ENCODE measurements around the gene NAV3.

NAV3 gene

DNA sequence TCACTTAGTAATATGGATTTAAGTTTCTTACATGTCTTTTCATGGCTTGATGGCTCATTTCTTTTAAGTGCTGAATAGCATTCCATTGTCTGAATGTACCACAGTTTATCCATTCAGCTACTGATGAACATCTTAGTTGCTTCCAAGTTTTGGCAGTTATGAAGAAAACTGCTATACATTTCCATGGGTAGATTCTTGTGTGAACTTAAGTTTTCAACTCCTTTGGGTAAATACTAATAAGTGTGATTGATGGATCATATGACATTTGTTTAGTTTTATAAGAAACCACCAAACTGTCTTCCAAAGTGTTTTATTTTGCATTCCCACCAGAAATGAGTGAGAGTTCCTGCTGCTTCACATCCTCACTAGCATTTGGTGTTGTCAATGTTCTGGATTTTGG is 119.2 kb downstream of the NAV3 start:
- no peak for TF ChIP-seq Cebpa-rat (IDR thresholded peaks at IDR 0.05)
- no peaks in the 10 kb centered on the region for H3K27me3 ChIP-seq

DNA sequence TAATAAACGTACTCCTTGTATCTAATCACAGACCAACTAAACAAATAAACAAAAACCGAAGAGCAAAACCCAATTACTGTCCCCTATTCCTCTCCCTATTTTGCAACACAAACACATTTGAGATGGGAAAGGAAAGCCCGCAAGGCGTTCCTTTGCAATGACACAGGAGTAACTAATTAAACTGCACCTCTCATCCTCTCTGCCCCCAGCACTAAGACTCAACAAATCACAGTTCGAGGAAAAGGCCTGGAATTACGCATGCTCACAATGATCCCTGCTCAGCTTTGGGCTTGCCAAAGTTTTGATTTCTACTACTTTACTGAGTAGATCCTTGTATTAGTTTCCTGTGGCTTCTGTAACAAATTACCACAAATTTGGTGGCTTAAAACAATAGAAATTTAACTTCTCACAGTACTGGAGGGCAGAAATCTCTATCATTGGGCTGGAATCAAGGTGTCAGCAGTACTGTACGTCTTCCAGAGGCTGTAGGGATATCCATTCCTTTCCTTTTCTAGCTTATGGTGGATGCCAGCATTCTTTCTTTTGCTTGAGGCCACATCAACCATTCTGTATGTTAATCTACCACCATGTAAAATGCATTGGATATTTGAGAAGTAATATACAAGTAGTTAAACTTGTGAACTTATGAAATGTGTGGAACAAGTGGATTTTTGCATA is 123.0 kb downstream of the NAV3 start:
- H3K4me3 ChIP-seq: no peak overlapping the region
- no peaks in the 10 kb centered on the region for H3K27me3 ChIP-seq
- no peak overlapping the region for H3K4me2 ChIP-seq
- H3K9ac ChIP-seq: no peak overlapping the region
- H3K9me3 ChIP-seq (replicated peaks in 1 of 11): no peaks in the 10 kb centered on the region
- no peaks in the 10 kb centered on the region for H3K4me1 ChIP-seq
- no peak overlapping the region for H3K27ac ChIP-seq
- H4K20me1 ChIP-seq: no peaks in the 10 kb centered on the region
- H3K36me3 ChIP-seq: no peaks in the 10 kb centered on the region
- TF ChIP-seq Cebpa-rat (IDR thresholded peaks at IDR 0.05): no peak

More for the DNA sequence above, 119.2 kb downstream of the NAV3 start:
- Histone ChIP-seq H3K27ac (no peak overlapping the region), H4K20me1 (no peaks in the 10 kb centered on the region), H3K36me3 (no peaks in the 10 kb centered on the region), H3K9ac (no peak overlapping the region), H3K4me3 (no peak overlapping the region), H3K9me3 (replicated peaks in 1 of 11) (no peaks in the 10 kb centered on the region), H3K4me2 (no peak overlapping the region), H3K4me1 (no peaks in the 10 kb centered on the region)

DNA sequence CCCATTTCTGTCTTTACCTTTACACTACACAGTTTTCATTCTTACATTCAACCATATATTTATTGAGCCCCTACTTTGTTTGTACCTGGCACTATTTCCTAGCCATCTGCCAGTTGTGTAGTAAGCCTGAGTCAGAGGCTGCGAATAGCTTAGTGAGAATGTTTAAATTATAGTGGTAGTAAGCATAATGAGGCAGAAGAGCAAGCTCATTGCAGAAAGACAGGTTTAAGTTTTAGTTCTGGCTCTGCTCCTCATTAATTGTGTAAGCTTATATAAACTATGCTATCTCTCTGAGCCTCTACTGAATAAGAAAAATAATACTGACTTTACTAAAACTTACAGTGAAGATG is 123.5 kb downstream of the NAV3 start:
- Histone ChIP-seq H3K27me3 (no peaks in the 10 kb centered on the region), H3K4me1 (no peaks in the 10 kb centered on the region), H4K20me1 (no peaks in the 10 kb centered on the region), H3K27ac (no peak overlapping the region), H3K4me2 (no peak overlapping the region), H3K4me3 (no peak overlapping the region), H3K36me3 (no peaks in the 10 kb centered on the region), H3K9me3 (replicated peaks in 1 of 11) (no peaks in the 10 kb centered on the region), H3K9ac (no peak overlapping the region)
- TF ChIP-seq Cebpa-rat (IDR thresholded peaks at IDR 0.05): no peak

DNA sequence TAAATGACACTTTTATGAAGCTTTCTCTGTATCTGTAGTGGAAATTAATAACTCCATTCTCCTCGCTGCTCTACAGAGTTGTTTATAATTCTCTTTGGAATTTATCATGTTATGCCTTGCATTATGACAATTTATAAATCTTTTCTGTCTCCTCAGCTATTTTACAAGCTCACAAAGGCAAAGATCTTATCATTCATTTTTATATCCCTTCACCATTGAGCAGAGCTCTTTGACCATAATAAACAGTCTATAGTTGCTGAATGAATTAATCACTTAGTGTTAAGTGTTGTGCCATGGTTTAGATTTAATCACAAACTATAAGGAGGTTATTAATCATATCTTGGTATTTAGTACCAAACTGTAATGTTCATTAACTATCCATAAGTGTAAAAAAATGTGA is 126.4 kb downstream of the NAV3 start:
- H3K27ac ChIP-seq: no peak overlapping the region
- H4K20me1 ChIP-seq: no peaks in the 10 kb centered on the region
- H3K4me3 ChIP-seq: no peak overlapping the region
- no peaks in the 10 kb centered on the region for H3K4me1 ChIP-seq
- TF ChIP-seq Cebpa-rat (IDR thresholded peaks at IDR 0.05): no peak
- H3K36me3 ChIP-seq: no peaks in the 10 kb centered on the region
- H3K9me3 ChIP-seq (replicated peaks in 1 of 11): no peaks in the 10 kb centered on the region
- H3K4me2 ChIP-seq: no peak overlapping the region
- H3K9ac ChIP-seq: no peak overlapping the region
- no peaks in the 10 kb centered on the region for H3K27me3 ChIP-seq

DNA sequence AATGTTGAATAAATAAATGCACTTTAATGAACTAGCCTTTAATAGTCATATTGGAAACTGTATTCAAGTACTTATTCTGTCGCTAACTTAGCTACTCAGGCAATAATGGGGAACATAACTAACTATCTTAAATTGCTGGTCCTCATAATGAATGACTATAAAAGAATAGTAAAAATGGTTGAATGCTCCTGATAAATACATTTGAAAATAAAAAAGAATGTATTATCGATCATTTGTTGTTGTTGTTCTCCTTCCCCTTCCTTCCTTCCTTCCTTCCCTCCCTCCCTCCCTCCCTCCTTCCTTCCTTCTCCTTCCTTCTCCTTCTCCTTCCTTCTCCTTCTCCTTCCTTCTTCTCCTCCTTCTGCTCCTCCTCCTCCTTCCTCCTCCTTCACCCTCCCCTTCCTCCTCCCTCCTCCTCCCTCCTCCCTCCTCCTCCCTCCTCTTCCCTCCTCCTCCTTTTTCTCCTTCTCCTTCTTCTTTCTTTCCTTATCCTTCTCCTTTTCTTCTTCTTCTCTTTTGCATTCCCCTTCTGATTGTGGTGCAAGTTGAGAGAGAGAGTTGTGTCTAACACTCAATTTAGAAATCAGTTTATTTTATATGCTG is 133.0 kb downstream of the NAV3 start:
- no peaks in the 10 kb centered on the region for H3K36me3 ChIP-seq
- H3K4me3 ChIP-seq: no peak overlapping the region
- H3K4me2 ChIP-seq: no peak overlapping the region
- H3K9ac ChIP-seq: no peak overlapping the region
- no peak overlapping the region for H3K27ac ChIP-seq
- no peaks in the 10 kb centered on the region for H4K20me1 ChIP-seq
- TF ChIP-seq Cebpa-rat (IDR thresholded peaks at IDR 0.05): no peak
- no peaks in the 10 kb centered on the region for H3K9me3 ChIP-seq (replicated peaks in 1 of 11)
- H3K4me1 ChIP-seq: no peaks in the 10 kb centered on the region
- no peaks in the 10 kb centered on the region for H3K27me3 ChIP-seq

DNA sequence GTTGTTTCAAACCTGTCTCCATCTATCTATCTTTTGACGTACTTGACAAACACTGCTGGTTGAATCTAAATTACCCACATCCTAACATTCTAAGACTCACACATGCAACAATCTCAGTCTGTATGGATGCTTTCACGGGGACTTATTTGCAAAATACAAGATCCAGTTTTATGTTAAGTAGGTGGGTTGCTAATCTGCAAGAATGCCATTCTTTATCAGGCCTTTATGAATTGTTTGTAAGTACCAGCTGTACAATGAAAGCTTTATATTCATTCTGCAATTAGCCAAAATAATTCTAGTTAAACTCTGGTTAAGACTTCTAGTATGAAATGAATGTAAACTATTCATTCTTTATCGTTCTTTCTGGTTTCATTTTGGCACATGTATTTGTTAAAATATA is 135.1 kb downstream of the NAV3 start:
- no peak for TF ChIP-seq Cebpa-rat (IDR thresholded peaks at IDR 0.05)
- Histone ChIP-seq H3K27ac (no peak overlapping the region), H3K4me3 (no peak overlapping the region), H3K27me3 (no peaks in the 10 kb centered on the region), H3K36me3 (no peaks in the 10 kb centered on the region), H3K9ac (no peak overlapping the region), H3K4me1 (no peaks in the 10 kb centered on the region), H3K4me2 (no peak overlapping the region), H4K20me1 (no peaks in the 10 kb centered on the region), H3K9me3 (replicated peaks in 1 of 11) (no peaks in the 10 kb centered on the region)

DNA sequence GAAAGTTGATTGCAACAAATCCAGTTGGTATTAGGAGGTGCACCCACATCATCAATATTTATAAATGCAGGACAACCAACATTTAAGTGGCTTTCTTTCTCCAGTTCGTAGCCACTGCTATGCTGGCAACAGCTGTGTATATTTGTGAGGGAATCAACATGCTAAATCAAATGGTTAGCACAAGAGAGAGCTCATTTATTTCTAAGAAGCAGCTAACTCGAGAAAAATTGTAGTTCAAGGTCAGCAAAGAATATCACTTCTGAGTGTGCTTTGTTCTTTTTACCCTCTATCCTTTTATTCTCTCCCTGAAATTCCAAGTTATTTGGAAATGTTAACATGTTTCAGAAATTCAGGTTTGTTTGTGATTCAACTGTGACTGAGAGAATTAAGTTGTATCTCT is 137.3 kb downstream of the NAV3 start:
- Histone ChIP-seq H3K27me3 (no peaks in the 10 kb centered on the region), H3K4me3 (no peak overlapping the region), H3K9me3 (replicated peaks in 1 of 11) (no peaks in the 10 kb centered on the region), H3K9ac (no peak overlapping the region), H3K4me2 (no peak overlapping the region), H3K36me3 (no peaks in the 10 kb centered on the region), H3K27ac (no peak overlapping the region), H3K4me1 (no peaks in the 10 kb centered on the region), H4K20me1 (no peaks in the 10 kb centered on the region)
- TF ChIP-seq Cebpa-rat (IDR thresholded peaks at IDR 0.05): no peak

DNA sequence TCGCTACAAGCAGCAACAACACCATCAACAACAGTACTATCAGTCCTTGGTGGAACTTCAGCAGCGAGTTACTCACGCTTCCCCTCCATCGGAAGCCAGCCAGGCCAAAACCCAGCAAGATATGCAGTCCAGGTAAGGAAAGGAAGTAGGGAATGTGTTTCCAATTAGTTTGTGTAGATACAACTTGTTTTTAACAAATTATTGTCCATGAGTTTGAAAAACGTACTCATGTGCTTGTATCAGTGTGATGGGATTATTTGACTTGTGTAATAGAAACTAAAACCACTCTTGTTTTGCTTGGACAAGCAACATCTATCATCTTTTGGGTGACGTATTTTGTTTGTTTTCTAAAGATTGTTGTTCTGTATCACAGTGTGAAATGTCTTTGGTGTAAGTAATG is 137.9 kb downstream of the NAV3 start:
- Histone ChIP-seq H3K4me2 (no peak overlapping the region), H3K27me3 (no peaks in the 10 kb centered on the region), H3K9me3 (replicated peaks in 1 of 11) (no peaks in the 10 kb centered on the region), H3K27ac (no peak overlapping the region), H3K36me3 (no peaks in the 10 kb centered on the region), H4K20me1 (no peaks in the 10 kb centered on the region), H3K4me1 (no peaks in the 10 kb centered on the region), H3K9ac (no peak overlapping the region), H3K4me3 (no peak overlapping the region)
- no peak for TF ChIP-seq Cebpa-rat (IDR thresholded peaks at IDR 0.05)

DNA sequence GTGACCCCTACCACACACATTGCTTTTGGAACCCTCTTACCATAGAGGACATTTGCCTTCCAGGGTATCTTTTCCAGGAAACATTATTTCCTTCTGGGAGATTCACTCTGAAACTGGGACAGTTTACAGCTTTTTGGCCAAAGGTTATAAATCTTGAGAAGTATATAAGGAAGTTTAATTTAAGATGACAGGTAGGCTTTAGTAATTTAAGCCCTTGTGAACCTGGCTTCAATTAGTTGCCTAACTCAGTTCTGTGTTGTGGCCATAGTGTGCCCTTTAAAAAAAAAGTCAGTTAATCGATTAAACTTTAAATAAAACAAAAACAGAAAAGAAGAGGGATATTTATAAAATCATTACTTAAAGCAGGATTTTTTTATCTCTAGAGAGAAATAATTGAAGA is 142.9 kb downstream of the NAV3 start:
- TF ChIP-seq Cebpa-rat (IDR thresholded peaks at IDR 0.05): no peak
- Histone ChIP-seq H3K9ac (no peak overlapping the region), H4K20me1 (no peaks in the 10 kb centered on the region), H3K4me2 (no peak overlapping the region), H3K36me3 (no peaks in the 10 kb centered on the region), H3K27ac (no peak overlapping the region), H3K9me3 (replicated peaks in 1 of 11) (no peaks in the 10 kb centered on the region), H3K4me1 (no peaks in the 10 kb centered on the region), H3K4me3 (no peak overlapping the region), H3K27me3 (no peaks in the 10 kb centered on the region)

DNA sequence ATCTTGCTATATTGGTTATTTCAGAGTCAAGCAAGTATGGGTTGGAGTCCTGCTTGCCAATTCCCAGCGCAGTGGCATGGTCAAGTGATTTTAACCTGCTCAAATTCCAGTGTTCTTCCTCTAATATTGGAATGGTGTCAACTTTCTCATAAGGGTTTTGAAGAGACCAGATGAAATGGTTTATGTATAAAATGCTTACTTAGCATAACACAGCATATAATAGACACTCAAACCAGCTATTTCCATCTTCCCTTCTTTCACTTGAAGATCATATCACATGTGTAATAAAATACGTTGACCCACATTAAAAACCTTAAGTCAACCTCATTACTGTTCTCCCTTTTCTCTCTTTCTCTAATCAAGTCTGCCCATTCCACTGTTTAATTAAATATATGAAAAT is 144.0 kb downstream of the NAV3 start:
- Histone ChIP-seq H3K9me3 (replicated peaks in 1 of 11) (peaks cover 0 to 9% (median 6%) of the 10 kb centered on the region in 11 experiments; a peak in 11 of 22 replicates), H3K27me3 (no peaks in the 10 kb centered on the region), H3K36me3 (no peaks in the 10 kb centered on the region; a peak in 1 of 22 replicates), H3K9ac (no peak overlapping the region), H4K20me1 (no peaks in the 10 kb centered on the region), H3K4me3 (no peak overlapping the region), H3K27ac (no peak overlapping the region), H3K4me2 (no peak overlapping the region), H3K4me1 (peaks cover 0 to 3% (median 2%) of the 10 kb centered on the region in 10 experiments; a peak in 7 of 20 replicates)
- TF ChIP-seq Cebpa-rat (IDR thresholded peaks at IDR 0.05): no peak

All from BLaER1 treated with 17β-estradiol and CSF1 and Interleukin-3, amounts not matched to agents 10 nM and 100 nM (cell line).